Liver (tissue), 9 donors: Measurements from ENCODE around the gene WDFY3. TPM values are rescaled to one million over a fixed set of nuclear protein-coding genes. Genes with fewer than 3 reads are reported as not detected.

Source experiments
- DNase-seq: peaks from one replicate; pipeline ENCODE4 v3.0.0-alpha.2; 2017; ENCODE audit warnings: low spot score
- H3K27ac ChIP-seq, 2 donors: one replicate each; pipeline ENCODE4 v1.7.0; 2013; ENCODE audit warnings: inconsistent platforms in 2 of 2, low read length in 2 of 2, control low read depth in 1 of 2, low read depth in 1 of 2, mild to moderate bottlenecking in 1 of 2
- H3K27me3 ChIP-seq, 4 donors: one replicate each; pipeline versions ENCODE4 v1.6.1 to v1.7.0; 2013; ENCODE audit warnings: low read length in 3 of 4, inconsistent platforms in 1 of 4, mild to moderate bottlenecking in 1 of 4, moderate library complexity in 1 of 4; ENCODE audit not compliant: control insufficient read depth in 4 of 4, insufficient read depth in 4 of 4
- H3K36me3 ChIP-seq, 4 donors: one replicate each; pipeline versions ENCODE4 v1.6.1 to v1.7.0; 2013; ENCODE audit warnings: low read length in 3 of 4, mild to moderate bottlenecking in 3 of 4, low read depth in 1 of 4, moderate library complexity in 1 of 4; ENCODE audit not compliant: control insufficient read depth in 4 of 4, insufficient read depth in 3 of 4
- H3K4me1 ChIP-seq, 4 donors: one replicate each; pipeline versions ENCODE4 v1.6.1 to v1.7.0; 2013; ENCODE audit warnings: low read length in 3 of 4, mild to moderate bottlenecking in 3 of 4, moderate library complexity in 1 of 4; ENCODE audit not compliant: control insufficient read depth in 4 of 4, insufficient read depth in 4 of 4
- H3K4me3 ChIP-seq, 3 donors: one replicate each; pipeline versions ENCODE4 v1.6.1 to v1.7.0; 2013; ENCODE audit warnings: low read length in 3 of 3, control low read depth in 1 of 3, low read depth in 1 of 3, mild to moderate bottlenecking in 1 of 3
- H3K9ac ChIP-seq, 2 donors: one replicate each; pipeline ENCODE4 v1.7.0; 2013; ENCODE audit warnings: low read length in 2 of 2, mild to moderate bottlenecking in 2 of 2, moderate library complexity in 2 of 2, control low read depth in 1 of 2, low read depth in 1 of 2
- H3K9me3 ChIP-seq, 4 donors: one replicate each; pipeline versions ENCODE4 v1.6.1 to v1.7.0; 2013; ENCODE audit warnings: low read length in 3 of 4; ENCODE audit not compliant: control insufficient read depth in 4 of 4
- EGR1 ChIP-seq, 2 donors: IDR thresholded peaks; 2 replicates each; pipeline ENCODE4 v1.6.1; 2016 to 2018; ENCODE audit warnings: antibody characterized with exemption in 2 of 2, low read depth in 2 of 2
- FOXA1 ChIP-seq: IDR thresholded peaks from 2 replicates; pipeline ENCODE4 v1.6.1; 2016; ENCODE audit warnings: antibody characterized with exemption
- FOXA2 ChIP-seq: IDR thresholded peaks from 2 replicates; pipeline ENCODE4 v1.6.1; 2016; ENCODE audit warnings: antibody characterized with exemption
- GABPA ChIP-seq, 2 donors: IDR thresholded peaks in 1 of 2; conservative IDR thresholded peaks in 1 of 2; 2 replicates each; pipeline ENCODE4 v1.6.1; 2016; ENCODE audit warnings: antibody characterized with exemption in 2 of 2, mild to moderate bottlenecking in 1 of 2, moderate library complexity in 1 of 2
- HNF4A ChIP-seq, 2 donors: conservative IDR thresholded peaks; 2 replicates each; pipeline ENCODE4 v1.6.1; 2016; ENCODE audit warnings: antibody characterized with exemption in 2 of 2, mild to moderate bottlenecking in 2 of 2
- HNF4G ChIP-seq: IDR thresholded peaks from 2 replicates; pipeline ENCODE4 v1.6.1; 2016; ENCODE audit warnings: antibody characterized with exemption
- JUND ChIP-seq, 2 donors: IDR thresholded peaks; 2 replicates each; pipeline ENCODE4 v1.6.1; 2016; ENCODE audit warnings: antibody characterized with exemption in 2 of 2
- NR2F2 ChIP-seq: IDR thresholded peaks from 2 replicates; pipeline ENCODE4 v1.6.1; 2016; ENCODE audit warnings: antibody characterized with exemption
- RAD21 ChIP-seq, 2 donors: IDR thresholded peaks; 2 replicates each; pipeline ENCODE4 v1.6.1; 2016; ENCODE audit warnings: antibody characterized with exemption in 2 of 2, mild to moderate bottlenecking in 2 of 2
- RXRA ChIP-seq, 2 donors: IDR thresholded peaks; 2 replicates each; pipeline ENCODE4 v1.6.1; 2017 to 2018; ENCODE audit warnings: antibody characterized with exemption in 2 of 2, mild to moderate bottlenecking in 1 of 2
- SP1 ChIP-seq: IDR thresholded peaks from 2 replicates; pipeline ENCODE4 v1.6.1; 2018; ENCODE audit warnings: antibody characterized with exemption, mild to moderate bottlenecking
- TAF1 ChIP-seq: conservative IDR thresholded peaks from 2 replicates; pipeline ENCODE4 v1.6.1; 2016; ENCODE audit warnings: antibody characterized with exemption, mild to moderate bottlenecking
- YY1 ChIP-seq: IDR thresholded peaks from 2 replicates; pipeline ENCODE4 v1.6.1; 2016; ENCODE audit warnings: antibody characterized with exemption, mild to moderate bottlenecking
- WGBS: extraction: QIAGEN DNeasy Blood & Tissue Kit; methylation state at CpG from one replicate; pipeline ENCODE4 v1.1.7; 2013; 5-methylcytosine and 5-hydroxymethylcytosine counted together
- polyA plus RNA-seq, 2 donors: library from polyadenylated mRNA; stranded (reverse) in 1 of 2; unstranded in 1 of 2; fragments of 200-250 nt in 1 of 2; fragments of >200 nt in 1 of 2; fragmentation: Nextera tagmentation in 1 of 2; extraction: Ambion mirVana in 1 of 2; gene quantifications; one replicate each; pipeline versions ENCODE4 v1.2.1 to v1.2.3, GENCODE V29; 2013 to 2015
- total RNA-seq, 2 donors: library from RNA; depleted of rRNA; stranded (reverse); fragments of >200 nt; gene quantifications; one replicate each; pipeline ENCODE4 v1.2.3, GENCODE V29; 2014
- TF ChIP-seq, protein P1 (sequence below): IDR thresholded peaks from 2 replicates; pipeline ENCODE4 v1.6.1; 2016; ENCODE audit warnings: antibody characterized with exemption, mild to moderate bottlenecking
- TF ChIP-seq, protein P2 (sequence below): IDR thresholded peaks from 2 replicates; pipeline ENCODE4 v1.6.1; 2016; ENCODE audit warnings: antibody characterized with exemption
- TF ChIP-seq, protein P3 (sequence below): IDR thresholded peaks from 2 replicates; pipeline ENCODE4 v1.6.1; 2016; ENCODE audit warnings: antibody characterized with exemption
- TF ChIP-seq, protein P4 (sequence below): fragments of 150-350 bp; IDR thresholded peaks from 2 replicates; pipeline ENCODE4 v1.5.1; 2017; ENCODE audit warnings: improper control_type of control experiment, low read depth, low read length; ENCODE audit not compliant: missing input control
- donor health status: healthy.
- donor health status: healthy.
- donor health status: healthy.
- donor health status: healthy.
- donor health status: healthy.

The WDFY3 gene
- total and polyA plus RNA-seq, 4 donors: 3.2 to 50.5 (median 19.2) TPM

GRCh38 chr4:84803116-84803515 lies 163.4 kb downstream of the WDFY3 start:
- H3K9ac ChIP-seq: no peak overlapping the region
- H3K27ac ChIP-seq: no peak overlapping the region
- 92% methylated on average over 2 of the region's 2 CpGs for WGBS
- H3K36me3 ChIP-seq: peaks cover 1 to 18% (median 14%) of the 10 kb centered on the region in 4 donors
- TF ChIP-seq RXRA (IDR thresholded peaks at IDR 0.05) (no peak), YY1 (no peak), RAD21 (IDR thresholded peaks at IDR 0.05) (no peak), SP1 (no peak), FOXA2 (no peak), HNF4G (no peak), TAF1 (no peak), JUND (IDR thresholded peaks at IDR 0.05) (no peak), FOXA1 (no peak), NR2F2 (no peak)
- TF ChIP-seq, protein P1, sequence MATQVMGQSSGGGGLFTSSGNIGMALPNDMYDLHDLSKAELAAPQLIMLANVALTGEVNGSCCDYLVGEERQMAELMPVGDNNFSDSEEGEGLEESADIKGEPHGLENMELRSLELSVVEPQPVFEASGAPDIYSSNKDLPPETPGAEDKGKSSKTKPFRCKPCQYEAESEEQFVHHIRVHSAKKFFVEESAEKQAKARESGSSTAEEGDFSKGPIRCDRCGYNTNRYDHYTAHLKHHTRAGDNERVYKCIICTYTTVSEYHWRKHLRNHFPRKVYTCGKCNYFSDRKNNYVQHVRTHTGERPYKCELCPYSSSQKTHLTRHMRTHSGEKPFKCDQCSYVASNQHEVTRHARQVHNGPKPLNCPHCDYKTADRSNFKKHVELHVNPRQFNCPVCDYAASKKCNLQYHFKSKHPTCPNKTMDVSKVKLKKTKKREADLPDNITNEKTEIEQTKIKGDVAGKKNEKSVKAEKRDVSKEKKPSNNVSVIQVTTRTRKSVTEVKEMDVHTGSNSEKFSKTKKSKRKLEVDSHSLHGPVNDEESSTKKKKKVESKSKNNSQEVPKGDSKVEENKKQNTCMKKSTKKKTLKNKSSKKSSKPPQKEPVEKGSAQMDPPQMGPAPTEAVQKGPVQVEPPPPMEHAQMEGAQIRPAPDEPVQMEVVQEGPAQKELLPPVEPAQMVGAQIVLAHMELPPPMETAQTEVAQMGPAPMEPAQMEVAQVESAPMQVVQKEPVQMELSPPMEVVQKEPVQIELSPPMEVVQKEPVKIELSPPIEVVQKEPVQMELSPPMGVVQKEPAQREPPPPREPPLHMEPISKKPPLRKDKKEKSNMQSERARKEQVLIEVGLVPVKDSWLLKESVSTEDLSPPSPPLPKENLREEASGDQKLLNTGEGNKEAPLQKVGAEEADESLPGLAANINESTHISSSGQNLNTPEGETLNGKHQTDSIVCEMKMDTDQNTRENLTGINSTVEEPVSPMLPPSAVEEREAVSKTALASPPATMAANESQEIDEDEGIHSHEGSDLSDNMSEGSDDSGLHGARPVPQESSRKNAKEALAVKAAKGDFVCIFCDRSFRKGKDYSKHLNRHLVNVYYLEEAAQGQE: no peak
- TF ChIP-seq, protein P2, sequence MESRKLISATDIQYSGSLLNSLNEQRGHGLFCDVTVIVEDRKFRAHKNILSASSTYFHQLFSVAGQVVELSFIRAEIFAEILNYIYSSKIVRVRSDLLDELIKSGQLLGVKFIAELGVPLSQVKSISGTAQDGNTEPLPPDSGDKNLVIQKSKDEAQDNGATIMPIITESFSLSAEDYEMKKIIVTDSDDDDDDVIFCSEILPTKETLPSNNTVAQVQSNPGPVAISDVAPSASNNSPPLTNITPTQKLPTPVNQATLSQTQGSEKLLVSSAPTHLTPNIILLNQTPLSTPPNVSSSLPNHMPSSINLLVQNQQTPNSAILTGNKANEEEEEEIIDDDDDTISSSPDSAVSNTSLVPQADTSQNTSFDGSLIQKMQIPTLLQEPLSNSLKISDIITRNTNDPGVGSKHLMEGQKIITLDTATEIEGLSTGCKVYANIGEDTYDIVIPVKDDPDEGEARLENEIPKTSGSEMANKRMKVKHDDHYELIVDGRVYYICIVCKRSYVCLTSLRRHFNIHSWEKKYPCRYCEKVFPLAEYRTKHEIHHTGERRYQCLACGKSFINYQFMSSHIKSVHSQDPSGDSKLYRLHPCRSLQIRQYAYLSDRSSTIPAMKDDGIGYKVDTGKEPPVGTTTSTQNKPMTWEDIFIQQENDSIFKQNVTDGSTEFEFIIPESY: no peak
- H3K4me3 ChIP-seq: no peak overlapping the region
- DNase-seq: no peak
- no peaks in the 10 kb centered on the region for H3K9me3 ChIP-seq
- no peaks in the 10 kb centered on the region for H3K27me3 ChIP-seq
- no peaks in the 10 kb centered on the region for H3K4me1 ChIP-seq

DNA sequence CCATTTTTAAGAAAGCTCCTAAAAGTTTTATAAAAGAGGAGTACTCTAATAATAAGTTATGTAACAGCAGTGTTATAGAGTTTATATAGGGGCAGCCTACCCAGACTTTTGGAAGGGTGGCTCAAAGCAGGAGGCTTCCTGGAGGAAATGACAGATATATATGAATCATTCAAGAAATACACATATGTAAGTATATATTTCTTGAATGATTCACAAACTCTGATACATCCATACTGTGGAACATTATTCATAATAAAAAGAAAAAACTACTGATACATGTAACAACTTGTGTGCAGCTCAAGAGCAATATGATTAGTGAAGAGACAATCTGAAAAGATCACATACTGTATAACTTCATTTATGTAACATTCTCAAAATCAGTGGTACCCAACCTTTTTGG lies 166.2 kb downstream of the WDFY3 start:
- H3K9me3 ChIP-seq: no peaks in the 10 kb centered on the region
- TF ChIP-seq HNF4G: no peak
- TF ChIP-seq FOXA1: no peak
- TF ChIP-seq RXRA (IDR thresholded peaks at IDR 0.05): no peak
- no peak for TF ChIP-seq RAD21 (IDR thresholded peaks at IDR 0.05)
- no peak for TF ChIP-seq NR2F2
- TF ChIP-seq, protein P3, sequence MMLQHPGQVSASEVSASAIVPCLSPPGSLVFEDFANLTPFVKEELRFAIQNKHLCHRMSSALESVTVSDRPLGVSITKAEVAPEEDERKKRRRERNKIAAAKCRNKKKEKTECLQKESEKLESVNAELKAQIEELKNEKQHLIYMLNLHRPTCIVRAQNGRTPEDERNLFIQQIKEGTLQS: no peak
- TF ChIP-seq, protein P4, sequence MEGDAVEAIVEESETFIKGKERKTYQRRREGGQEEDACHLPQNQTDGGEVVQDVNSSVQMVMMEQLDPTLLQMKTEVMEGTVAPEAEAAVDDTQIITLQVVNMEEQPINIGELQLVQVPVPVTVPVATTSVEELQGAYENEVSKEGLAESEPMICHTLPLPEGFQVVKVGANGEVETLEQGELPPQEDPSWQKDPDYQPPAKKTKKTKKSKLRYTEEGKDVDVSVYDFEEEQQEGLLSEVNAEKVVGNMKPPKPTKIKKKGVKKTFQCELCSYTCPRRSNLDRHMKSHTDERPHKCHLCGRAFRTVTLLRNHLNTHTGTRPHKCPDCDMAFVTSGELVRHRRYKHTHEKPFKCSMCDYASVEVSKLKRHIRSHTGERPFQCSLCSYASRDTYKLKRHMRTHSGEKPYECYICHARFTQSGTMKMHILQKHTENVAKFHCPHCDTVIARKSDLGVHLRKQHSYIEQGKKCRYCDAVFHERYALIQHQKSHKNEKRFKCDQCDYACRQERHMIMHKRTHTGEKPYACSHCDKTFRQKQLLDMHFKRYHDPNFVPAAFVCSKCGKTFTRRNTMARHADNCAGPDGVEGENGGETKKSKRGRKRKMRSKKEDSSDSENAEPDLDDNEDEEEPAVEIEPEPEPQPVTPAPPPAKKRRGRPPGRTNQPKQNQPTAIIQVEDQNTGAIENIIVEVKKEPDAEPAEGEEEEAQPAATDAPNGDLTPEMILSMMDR: no peak
- TF ChIP-seq, protein P2: no peak
- TF ChIP-seq GABPA (IDR thresholded peaks at IDR 0.05 in 1 of 2, conservative IDR thresholded peaks at IDR 0.05 in 1 of 2): no peak
- no peak for TF ChIP-seq HNF4A (conservative IDR thresholded peaks at IDR 0.05)
- TF ChIP-seq JUND (IDR thresholded peaks at IDR 0.05): no peak
- no peak for TF ChIP-seq EGR1 (IDR thresholded peaks at IDR 0.05; ENCODE audit: low read depth in 2 of 2)
- no peak overlapping the region for H3K27ac ChIP-seq
- H3K4me1 ChIP-seq: no peaks in the 10 kb centered on the region
- no peak overlapping the region for H3K4me3 ChIP-seq
- H3K9ac ChIP-seq: no peak overlapping the region
- H3K27me3 ChIP-seq: no peaks in the 10 kb centered on the region
- DNase-seq: no peak
- H3K36me3 ChIP-seq: peaks cover 4 to 20% (median 16%) of the 10 kb centered on the region in 4 donors
